Peyer's patch (tissue), 4 donors: ENCODE measurements around the gene WDR93. TPM values are rescaled to one million over a fixed set of nuclear protein-coding genes. Genes with fewer than 3 reads are reported as not detected.

Experiments
- DNase-seq, 3 donors: peaks; one replicate each; pipeline ENCODE4 v3.0.0-alpha.2; 2017 to 2019
- H3K27ac ChIP-seq, 4 donors: fragments of 200-600 bp; sonication (generic); one replicate each; pipeline ENCODE4 v1.5.1; 2016 to 2019
- H3K27me3 ChIP-seq, 2 donors: fragments of 200-600 bp; sonication (generic); one replicate each; pipeline ENCODE4 v1.5.1; 2019
- H3K36me3 ChIP-seq, 3 donors: fragments of 200-600 bp; sonication (generic); one replicate each; pipeline ENCODE4 v1.5.1; 2016 to 2019
- H3K4me1 ChIP-seq, 4 donors: fragments of 200-600 bp; sonication (generic); one replicate each; pipeline ENCODE4 v1.5.1; 2016 to 2019
- H3K4me3 ChIP-seq, 4 donors: fragments of 200-600 bp; sonication (generic); 1 replicate in 3 of 4; 2 replicates in 1 of 4; pipeline ENCODE4 v1.5.1; 2016 to 2019; ENCODE audit warnings: mild to moderate bottlenecking in 1 of 4
- H3K9me3 ChIP-seq, 4 donors: fragments of 200-600 bp; sonication (generic); one replicate each; pipeline ENCODE4 v1.5.1; 2016 to 2019; ENCODE audit warnings: mild to moderate bottlenecking in 1 of 4
- CTCF ChIP-seq, 6 experiments: fragments of 450-650 bp in 4 of 6; fragments of 200-600 bp in 2 of 6; sonication (generic) in 1 of 6; IDR thresholded peaks; one replicate each; pipeline ENCODE4 v1.5.1; 2017 to 2019; ENCODE audit warnings: antibody characterized with exemption in 6 of 6, mild to moderate bottlenecking in 3 of 6, moderate library complexity in 1 of 6
- POLR2A ChIP-seq, 2 donors: fragments of 450-650 bp; IDR thresholded peaks; one replicate each; pipeline ENCODE4 v1.5.1; 2017; ENCODE audit warnings: antibody characterized with exemption in 2 of 2, mild to moderate bottlenecking in 2 of 2, moderate library complexity in 2 of 2
- total RNA-seq, 4 donors: library from RNA; depleted of rRNA; stranded (reverse); fragments of >200 nt; gene quantifications; one replicate each; pipeline ENCODE4 v1.1.0, GENCODE V29; 2016

WDR93 gene
- total RNA-seq, 4 donors from 2014 or later, result 1.0 TPM; not detected in 3

- Histone ChIP-seq H3K4me3 (no peak overlapping the region), H3K9me3 (no peaks in the 10 kb centered on the region), H3K4me1 (peaks cover 0 to 13% (median 6%) of the 10 kb centered on the region in 4 donors), H3K27ac (no peak overlapping the region), H3K36me3 (no peaks in the 10 kb centered on the region), H3K27me3 (peaks cover 0 to 7% of the 10 kb centered on the region in 2 donors)
- TF ChIP-seq CTCF (IDR thresholded peaks at IDR 0.05) (no peak), POLR2A (IDR thresholded peaks at IDR 0.05) (no peak)
- peak in 1 of 3 donors; percentile 30 for DNase-seq
Observed at GRCh38 chr15:89652666-89653065, 37.9 kb upstream of the WDR93 start.

GRCh38 chr15:89653578-89653977 lies 37.0 kb upstream of the WDR93 start:
- H3K4me1 ChIP-seq, result peaks cover 0 to 13% (median 6%) of the 10 kb centered on the region in 4 donors
- DNase-seq, result peak in 1 of 3 donors; percentile 9
- H3K36me3 ChIP-seq, result no peaks in the 10 kb centered on the region
- TF ChIP-seq POLR2A (IDR thresholded peaks at IDR 0.05), result no peak
- TF ChIP-seq CTCF (IDR thresholded peaks at IDR 0.05), result no peak
- H3K9me3 ChIP-seq, result no peaks in the 10 kb centered on the region
- H3K4me3 ChIP-seq, result no peak overlapping the region
- H3K27me3 ChIP-seq, result peaks cover 0 to 7% of the 10 kb centered on the region in 2 donors
- H3K27ac ChIP-seq, result no peak overlapping the region

DNA sequence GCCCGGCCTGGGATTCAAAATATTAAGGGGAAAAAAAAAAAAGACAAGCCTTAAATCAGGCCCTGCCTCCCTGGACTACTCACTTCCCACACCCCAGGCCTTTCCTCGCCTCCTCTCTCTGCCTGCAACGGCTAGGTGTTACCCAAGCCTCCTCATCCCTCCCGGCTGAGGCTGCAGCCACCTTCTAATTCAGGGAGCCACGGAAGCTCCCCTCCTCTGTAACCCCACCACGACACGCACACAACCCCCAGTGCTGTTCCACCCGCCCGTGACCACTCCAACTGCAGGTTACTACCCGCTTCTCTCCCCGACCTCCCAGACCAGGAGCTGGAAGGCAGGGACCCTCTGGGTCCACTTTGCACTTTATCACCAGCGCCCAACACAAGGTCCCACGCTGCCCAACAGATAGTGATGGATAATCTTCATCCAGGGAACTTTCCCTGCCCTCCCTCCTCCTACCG lies 36.3 kb upstream of the WDR93 start:
- Histone ChIP-seq H3K4me1 (peaks cover 0 to 13% (median 6%) of the 10 kb centered on the region in 4 donors), H3K9me3 (no peaks in the 10 kb centered on the region), H3K36me3 (no peaks in the 10 kb centered on the region), H3K27me3 (peaks cover 0 to 7% of the 10 kb centered on the region in 2 donors), H3K4me3 (peak overlapping the region in 3 of 4 donors; percentile 40 to 65 (median 61)), H3K27ac (no peak overlapping the region)
- DNase-seq, result peak in 1 of 3 donors; percentile 36
- TF ChIP-seq CTCF (IDR thresholded peaks at IDR 0.05), result no peak
- TF ChIP-seq POLR2A (IDR thresholded peaks at IDR 0.05), result no peak

DNA sequence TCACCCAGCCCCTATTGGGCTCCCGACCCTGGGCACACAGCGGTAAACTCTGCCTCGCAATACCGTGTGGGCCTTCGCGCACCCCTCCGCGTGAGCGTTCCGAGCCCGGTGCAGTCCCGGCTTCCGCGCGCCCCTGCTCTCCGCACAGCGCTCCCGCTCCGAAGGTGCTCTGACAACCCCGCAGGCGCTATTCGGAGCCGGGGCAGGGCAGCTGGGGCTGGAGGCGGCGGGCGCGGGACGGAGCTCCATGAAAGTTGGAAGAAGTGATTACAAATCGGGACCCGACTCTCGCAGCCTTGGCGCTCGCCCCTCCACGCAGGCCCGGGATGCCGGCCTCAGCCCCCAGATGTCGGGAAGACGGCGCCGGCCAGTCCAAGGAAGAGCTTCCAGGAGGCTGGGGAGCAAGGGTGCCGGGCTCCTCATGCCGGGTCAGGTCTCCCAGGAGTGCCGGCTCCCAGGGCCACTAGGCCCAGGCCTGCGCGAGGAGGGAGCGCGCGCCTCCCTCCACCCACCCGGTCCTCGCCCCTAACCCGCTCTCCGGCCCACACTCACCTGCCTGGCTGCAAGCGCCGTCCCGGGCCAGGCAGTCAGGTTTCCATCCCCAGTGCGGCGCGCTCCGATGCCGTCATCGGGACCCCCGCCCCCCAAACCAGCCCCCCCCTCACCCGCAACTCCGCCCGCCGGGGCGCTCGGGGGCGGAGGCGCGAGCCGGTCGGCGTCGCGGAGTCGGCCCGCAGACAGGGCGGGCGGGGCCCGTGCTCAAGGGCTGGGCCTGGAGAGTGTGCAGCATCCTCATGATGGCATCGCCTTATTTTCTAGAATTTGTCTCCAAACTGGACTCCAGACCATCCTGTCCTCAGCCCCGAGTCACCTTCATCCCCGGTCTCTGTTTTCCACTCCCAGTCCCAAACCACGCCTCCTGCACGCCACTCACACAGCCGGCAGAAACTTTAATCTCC lies 35.5 kb upstream of the WDR93 start, which contains the start of gene KIF7:
Gene KIF7, minus strand, starts transcription at position 621 of the 959 bp plus-strand sequence. CDS start 2,537 bp downstream, outside the sequence.
- Histone ChIP-seq H3K4me1 (peaks cover 0 to 13% (median 6%) of the 10 kb centered on the region in 4 donors), H3K4me3 (peak within 1 kb of the TSS; percentile 38 to 65 (median 50)), H3K36me3 (no peaks in the 10 kb centered on the region), H3K9me3 (no peaks in the 10 kb centered on the region), H3K27me3 (peaks cover 0 to 7% of the 10 kb centered on the region in 2 donors), H3K27ac (peak within 1 kb of the TSS; percentile 5 to 47 (median 22))
- TF ChIP-seq CTCF (IDR thresholded peaks at IDR 0.05), result no peak
- no peak for TF ChIP-seq POLR2A (IDR thresholded peaks at IDR 0.05)
- peak in 1 of 3 donors; percentile 45 for DNase-seq

GRCh38 chr15:89656116-89656815 lies 34.3 kb upstream of the WDR93 start:
- peaks cover 0 to 13% (median 6%) of the 10 kb centered on the region in 4 donors for H3K4me1 ChIP-seq
- DNase-seq, result peak in 1 of 3 donors; percentile 10
- no peak overlapping the region for H3K27ac ChIP-seq
- no peak for TF ChIP-seq POLR2A (IDR thresholded peaks at IDR 0.05)
- H3K4me3 ChIP-seq, result no peak overlapping the region
- no peaks in the 10 kb centered on the region for H3K36me3 ChIP-seq
- no peaks in the 10 kb centered on the region for H3K9me3 ChIP-seq
- H3K27me3 ChIP-seq, result peaks cover 0 to 7% of the 10 kb centered on the region in 2 donors
